Neural progenitor cell (in vitro differentiated cells): ENCODE measurements around the gene PDGFB. TPM values are rescaled to one million over a fixed set of nuclear protein-coding genes. Genes with fewer than 3 reads are reported as not detected.

Experiments
- DNase-seq: peaks from one replicate; pipeline ENCODE4 v3.0.0-alpha.2; 2016; ENCODE audit warnings: low spot score
- H2AFZ ChIP-seq: fragments of 200-600 bp; sonication (generic); replicated peaks from 2 replicates; pipeline ENCODE4 v1.6.1; 2016; ENCODE audit warnings: antibody characterized with exemption
- H3F3A ChIP-seq: fragments of 200-600 bp; sonication (generic); 2 replicates; pipeline ENCODE4 v1.6.1; 2016; ENCODE audit warnings: antibody characterized with exemption, low read depth
- H3K27ac ChIP-seq: fragments of 200-600 bp; sonication (generic); 2 replicates; pipeline ENCODE4 v1.5.1; 2016; ENCODE audit warnings: mild to moderate bottlenecking
- H3K27me3 ChIP-seq: fragments of 200-600 bp; sonication (generic); 2 replicates; pipeline ENCODE4 v1.6.1; 2016; ENCODE audit warnings: mild to moderate bottlenecking, moderate library complexity
- H3K36me3 ChIP-seq: fragments of 200-600 bp; sonication (generic); 2 replicates; pipeline ENCODE4 v1.5.1; 2016
- H3K4me1 ChIP-seq: fragments of 200-600 bp; sonication (generic); 2 replicates; pipeline ENCODE4 v1.6.1; 2016; ENCODE audit warnings: mixed run types
- H3K4me2 ChIP-seq: fragments of 200-600 bp; sonication (generic); 2 replicates; pipeline ENCODE4 v1.6.1; 2016
- H3K4me3 ChIP-seq: fragments of 200-600 bp; sonication (generic); 2 replicates; pipeline ENCODE4 v1.5.1; 2016
- H3K79me2 ChIP-seq: fragments of 200-600 bp; sonication (generic); 2 replicates; pipeline ENCODE4 v1.6.1; 2016; ENCODE audit warnings: low read depth
- H3K9ac ChIP-seq: fragments of 200-600 bp; sonication (generic); 2 replicates; pipeline ENCODE4 v1.6.1; 2016
- H3K9me3 ChIP-seq: fragments of 200-600 bp; sonication (generic); 2 replicates; pipeline ENCODE4 v1.5.1; 2016; ENCODE audit warnings: low read depth
- H4K20me1 ChIP-seq: fragments of 200-600 bp; sonication (generic); 2 replicates; pipeline ENCODE4 v1.6.1; 2016; ENCODE audit warnings: low read depth
- H3K27ac Mint-ChIP-seq: 3 replicates; pipeline ENCODE4 v1.8.0; 2021; ENCODE audit warnings: mixed read lengths
- H3K27me3 Mint-ChIP-seq: 2 replicates; pipeline ENCODE4 v1.8.0; 2022; ENCODE audit warnings: low read depth, mild to moderate bottlenecking, inconsistent platforms, moderate library complexity, mixed read lengths; ENCODE audit not compliant: insufficient read depth
- H3K36me3 Mint-ChIP-seq: 3 replicates; pipeline ENCODE4 v1.8.0; 2021; ENCODE audit warnings: mixed read lengths
- H3K4me1 Mint-ChIP-seq: 3 replicates; pipeline ENCODE4 v1.8.0; 2021; ENCODE audit warnings: mixed read lengths
- H3K4me3 Mint-ChIP-seq: 3 replicates; pipeline ENCODE4 v1.8.0; 2021; ENCODE audit warnings: mild to moderate bottlenecking, moderate library complexity, mixed read lengths
- H3K9me3 Mint-ChIP-seq: 3 replicates; pipeline ENCODE4 v1.8.0; 2020; ENCODE audit warnings: mixed read lengths
- CTCF ChIP-seq: fragments of 200-600 bp; sonication (generic); IDR thresholded peaks from 2 replicates; pipeline ENCODE4 v1.5.1; 2017; ENCODE audit warnings: antibody characterized with exemption, mild to moderate bottlenecking
- EZH2 ChIP-seq: fragments of 200-600 bp; sonication (generic); IDR thresholded peaks from 2 replicates; pipeline ENCODE4 v1.6.1; 2017; ENCODE audit warnings: antibody characterized with exemption, mild to moderate bottlenecking, moderate library complexity
- EZH2phosphoT487 ChIP-seq: fragments of 200-600 bp; sonication (generic); IDR thresholded peaks from 2 replicates; pipeline ENCODE4 v1.6.1; 2017; ENCODE audit warnings: antibody characterized with exemption
- total RNA-seq: library from RNA; depleted of rRNA; stranded (reverse); fragments of >200 nt; gene quantifications from 2 replicates; pipeline ENCODE4 v1.2.3, GENCODE V29; 2015; ENCODE audit warnings: low replicate concordance

Gene PDGFB
- total RNA-seq, 1 donor from 2014 or later: 0.15 TPM

- H3K4me2 ChIP-seq: no peak overlapping the region
- Mint-ChIP-seq H3K27ac (peak overlapping the region; percentile 29), H3K4me3 (no peak overlapping the region), H3K9me3 (peaks cover 14% of the 10 kb centered on the region), H3K4me1 (peaks cover 18% of the 10 kb centered on the region), H3K27me3 (peaks cover 11% of the 10 kb centered on the region), H3K36me3 (peaks cover 2% of the 10 kb centered on the region)
- no peaks in the 10 kb centered on the region for H3F3A ChIP-seq
- H2AFZ ChIP-seq: no peak overlapping the region
- no peak overlapping the region for H3K4me3 ChIP-seq
- no peak overlapping the region for H3K27ac ChIP-seq
- H4K20me1 ChIP-seq: no peaks in the 10 kb centered on the region
- H3K36me3 ChIP-seq: no peaks in the 10 kb centered on the region
- H3K9ac ChIP-seq: no peak overlapping the region
- TF ChIP-seq EZH2phosphoT487 (no peak), EZH2 (no peak), CTCF (no peak)
- no peaks in the 10 kb centered on the region for H3K4me1 ChIP-seq
- DNase-seq: no peak
- no peaks in the 10 kb centered on the region for H3K27me3 ChIP-seq
- no peaks in the 10 kb centered on the region for H3K9me3 ChIP-seq
- no peaks in the 10 kb centered on the region for H3K79me2 ChIP-seq
These were observed 20.5 kb upstream of the PDGFB start for GRCh38 chr22:39265143-39265886.

GRCh38 chr22:39264349-39265038 lies 19.7 kb upstream of the PDGFB start:
- Histone ChIP-seq H3K9ac (no peak overlapping the region), H3K4me2 (no peak overlapping the region), H2AFZ (no peak overlapping the region), H3K36me3 (no peaks in the 10 kb centered on the region), H3K27me3 (no peaks in the 10 kb centered on the region), H3K4me1 (no peaks in the 10 kb centered on the region), H3K4me3 (no peak overlapping the region), H3K9me3 (no peaks in the 10 kb centered on the region), H3K27ac (no peak overlapping the region), H3K79me2 (no peaks in the 10 kb centered on the region), H4K20me1 (no peaks in the 10 kb centered on the region), H3F3A (no peaks in the 10 kb centered on the region)
- Mint-ChIP-seq H3K27ac (peak overlapping the region; percentile 39), H3K36me3 (peaks cover 2% of the 10 kb centered on the region), H3K4me1 (peaks cover 17% of the 10 kb centered on the region), H3K9me3 (peaks cover 14% of the 10 kb centered on the region), H3K27me3 (peaks cover 11% of the 10 kb centered on the region), H3K4me3 (peak overlapping the region; percentile 25)
- no peak for DNase-seq
- no peak for TF ChIP-seq CTCF
- no peak for TF ChIP-seq EZH2
- TF ChIP-seq EZH2phosphoT487: no peak

- Mint-ChIP-seq H3K4me1 (peaks cover 11% of the 10 kb centered on the region), H3K4me3 (peak overlapping the region; percentile 25), H3K9me3 (peaks cover 14% of the 10 kb centered on the region), H3K36me3 (peaks cover 2% of the 10 kb centered on the region), H3K27ac (peak overlapping the region; percentile 39), H3K27me3 (peaks cover 11% of the 10 kb centered on the region)
- Histone ChIP-seq H3K4me1 (no peaks in the 10 kb centered on the region), H3K79me2 (no peaks in the 10 kb centered on the region), H3K4me2 (no peak overlapping the region), H3K9ac (no peak overlapping the region), H3K4me3 (no peak overlapping the region), H3K9me3 (no peaks in the 10 kb centered on the region), H3K36me3 (no peaks in the 10 kb centered on the region), H3K27me3 (no peaks in the 10 kb centered on the region), H3F3A (no peaks in the 10 kb centered on the region), H3K27ac (no peak overlapping the region), H4K20me1 (no peaks in the 10 kb centered on the region), H2AFZ (no peak overlapping the region)
- TF ChIP-seq CTCF (no peak), EZH2 (no peak), EZH2phosphoT487 (no peak)
- no peak for DNase-seq
These were observed 19.0 kb upstream of the PDGFB start for GRCh38 chr22:39263626-39264348.
